22Rv1 (cell line): ENCODE results near the gene TECPR2.

ENCODE experiments used
- H3K27ac ChIP-seq: fragments of 450-650 bp; 2 replicates; pipeline ENCODE4 v1.5.1; 2017
- CTCF ChIP-seq: fragments of 450-650 bp; IDR thresholded peaks from 2 replicates; pipeline ENCODE4 v1.5.1; 2017; ENCODE audit warnings: mild to moderate bottlenecking
- ZFX ChIP-seq: fragments of 450-650 bp; IDR thresholded peaks from 2 replicates; pipeline ENCODE4 v1.6.1; 2017; ENCODE audit warnings: antibody characterized with exemption, borderline replicate concordance

TECPR2 gene

GRCh38 chr14:102396521-102396920 is 33.8 kb downstream of the TECPR2 start:
- H3K27ac ChIP-seq: no peak overlapping the region
- no peak for TF ChIP-seq ZFX
- no peak for TF ChIP-seq CTCF

- no peak overlapping the region for H3K27ac ChIP-seq
- TF ChIP-seq CTCF (no peak), ZFX (no peak)
Measured at GRCh38 chr14:102403028-102403427, 40.3 kb downstream of the TECPR2 start.

- no peak for TF ChIP-seq CTCF
- TF ChIP-seq ZFX: no peak
- H3K27ac ChIP-seq: no peak overlapping the region
Measured at GRCh38 chr14:102407258-102407657, 44.5 kb downstream of the TECPR2 start.

GRCh38 chr14:102408724-102409123 is 46.0 kb downstream of the TECPR2 start:
- TF ChIP-seq CTCF (no peak), ZFX (no peak)
- H3K27ac ChIP-seq: no peak overlapping the region

- no peak for TF ChIP-seq ZFX
- TF ChIP-seq CTCF: no peak
- H3K27ac ChIP-seq: no peak overlapping the region
Measured at GRCh38 chr14:102415671-102416070, 52.9 kb downstream of the TECPR2 start.

- no peak overlapping the region for H3K27ac ChIP-seq
- TF ChIP-seq ZFX (no peak), CTCF (no peak)
Measured at GRCh38 chr14:102417001-102417431, 54.3 kb downstream of the TECPR2 start.

GRCh38 chr14:102417646-102418045 is 54.9 kb downstream of the TECPR2 start:
- TF ChIP-seq CTCF: no peak
- no peak for TF ChIP-seq ZFX
- no peak overlapping the region for H3K27ac ChIP-seq
